ENCODE data around the gene SNX25.

SNX25 gene

GRCh38 chr4:185290656-185291055, 81.3 kb downstream of the SNX25 start:
- no peak for TF ChIP-seq TAF1 (IDR thresholded peaks at IDR 0.05; ENCODE audit: low read depth)
- no peak for TF ChIP-seq USF1 (IDR thresholded peaks at IDR 0.05)
- TF ChIP-seq REST (IDR thresholded peaks at IDR 0.05; ENCODE audit: low read depth), result no peak
- TF ChIP-seq ZBTB7A (IDR thresholded peaks at IDR 0.05; ENCODE audit: low read depth), result no peak
- no peak for TF ChIP-seq FOXM1 (IDR thresholded peaks at IDR 0.05; ENCODE audit: borderline replicate concordance, low read depth)
- no peak for TF ChIP-seq EGR1 (IDR thresholded peaks at IDR 0.05)

GRCh38 chr4:185293202-185293601, 83.8 kb downstream of the SNX25 start:
- TF ChIP-seq CREB1 (IDR thresholded peaks at IDR 0.05; ENCODE audit: low read depth) (no peak), FOXM1 (IDR thresholded peaks at IDR 0.05; ENCODE audit: borderline replicate concordance, low read depth) (no peak)

- TF ChIP-seq EGR1 (IDR thresholded peaks at IDR 0.05) (no peak), MAX (IDR thresholded peaks at IDR 0.05) (no peak), TCF12 (IDR thresholded peaks at IDR 0.05; ENCODE audit: low read depth) (no peak), TEAD4 (IDR thresholded peaks at IDR 0.05) (no peak), YY1 (IDR thresholded peaks at IDR 0.05; ENCODE audit: low read depth) (no peak), CEBPB (IDR thresholded peaks at IDR 0.05) (no peak), USF1 (IDR thresholded peaks at IDR 0.05) (no peak), CREB1 (IDR thresholded peaks at IDR 0.05; ENCODE audit: low read depth) (no peak)
Observed at GRCh38 chr4:185296665-185297460, 87.5 kb downstream of the SNX25 start.

GRCh38 chr4:185298728-185299430, 89.5 kb downstream of the SNX25 start:
- TF ChIP-seq CREB1 (IDR thresholded peaks at IDR 0.05; ENCODE audit: low read depth) (no peak), NFIC (IDR thresholded peaks at IDR 0.05) (no peak), REST (IDR thresholded peaks at IDR 0.05; ENCODE audit: low read depth) (no peak), YY1 (IDR thresholded peaks at IDR 0.05; ENCODE audit: low read depth) (no peak), FOXM1 (IDR thresholded peaks at IDR 0.05; ENCODE audit: borderline replicate concordance, low read depth) (no peak), EP300 (IDR thresholded peaks at IDR 0.05; ENCODE audit: borderline replicate concordance) (no peak), CEBPB (IDR thresholded peaks at IDR 0.05) (no peak), TCF12 (IDR thresholded peaks at IDR 0.05; ENCODE audit: low read depth) (no peak), ZBTB7A (IDR thresholded peaks at IDR 0.05; ENCODE audit: low read depth) (no peak), TAF1 (IDR thresholded peaks at IDR 0.05; ENCODE audit: low read depth) (no peak), USF1 (IDR thresholded peaks at IDR 0.05) (no peak), EGR1 (IDR thresholded peaks at IDR 0.05) (no peak), TEAD4 (IDR thresholded peaks at IDR 0.05) (no peak), MAX (IDR thresholded peaks at IDR 0.05) (no peak), RAD21 (IDR thresholded peaks at IDR 0.05; ENCODE audit: low read depth) (no peak)

GRCh38 chr4:185304541-185304940, 95.1 kb downstream of the SNX25 start:
- TF ChIP-seq TAF1 (IDR thresholded peaks at IDR 0.05; ENCODE audit: low read depth), result no peak

Measured in Ishikawa (cell line).